Nucleus accumbens (tissue), 56 donors: ENCODE measurements around the gene GART.
"Not testable (repeated sequence)": the region's sequence is repeated elsewhere in the genome, so short reads cannot be mapped to it uniquely, and the experiment has no call there.

Experiments
- DNase-seq, 56 donors: peaks; one replicate each; lab custom pipeline; 2025; lab: John Stamatoyannopoulos, UW

Gene GART

DNA sequence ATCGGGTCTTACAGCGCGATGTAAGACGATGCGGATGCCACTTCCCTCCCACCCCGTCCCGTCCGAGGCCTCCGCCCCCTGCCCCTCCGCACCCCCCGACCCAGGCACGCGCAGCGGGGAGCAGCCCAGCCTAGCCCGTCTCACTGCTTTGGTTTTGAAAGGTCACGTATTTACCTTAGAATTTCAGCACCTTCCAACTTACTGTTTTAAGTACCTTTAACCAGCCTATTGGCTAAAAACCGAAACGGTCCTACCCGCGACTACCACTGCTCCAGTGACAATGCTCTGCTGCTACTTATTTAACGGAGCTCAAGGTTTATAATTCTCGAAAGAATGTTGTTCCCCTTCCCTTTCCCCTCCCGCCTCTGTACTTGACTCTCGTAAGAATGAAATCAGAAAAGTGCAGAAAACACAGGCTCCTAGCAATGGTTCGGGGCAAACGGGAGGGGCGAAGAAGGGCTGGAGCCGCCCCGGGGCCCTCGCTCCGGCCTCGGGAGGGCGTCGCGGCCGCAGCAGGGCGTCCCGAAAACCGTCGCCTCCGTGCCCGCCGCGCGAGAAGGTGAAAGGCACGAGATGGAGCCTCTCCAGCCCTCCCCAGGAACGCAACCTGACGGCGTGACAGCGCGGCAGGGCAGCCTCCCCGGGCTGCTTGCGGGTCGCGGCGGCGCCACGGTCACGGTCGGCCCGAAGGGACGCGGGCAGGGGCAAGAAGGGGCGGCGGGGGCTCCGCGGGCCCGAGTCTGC is 62.8 kb downstream of the GART start:
- DNase-seq = peak in 27 of 56 donors; percentile 1 to 63 (median 40)

DNA sequence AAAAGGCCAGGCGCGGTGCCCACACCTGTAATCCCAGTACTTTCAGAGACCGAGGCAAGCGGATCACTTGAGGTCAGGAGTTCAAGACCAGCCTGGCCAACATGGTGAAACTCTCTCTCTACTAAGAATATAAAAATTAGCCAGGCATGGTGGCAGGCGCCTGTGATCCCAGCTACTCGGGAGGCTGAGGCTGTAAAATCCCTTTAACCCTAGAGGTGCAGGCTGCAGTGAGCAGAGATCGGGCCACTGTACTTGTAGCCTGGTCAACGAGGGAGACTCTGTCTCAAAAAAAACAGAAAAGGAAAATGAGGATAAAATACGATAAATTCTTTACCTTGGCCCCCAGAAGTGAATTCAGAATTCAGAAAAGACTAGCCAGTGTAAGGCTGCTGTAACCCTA is 63.7 kb downstream of the GART start:
- no peak for DNase-seq

DNA sequence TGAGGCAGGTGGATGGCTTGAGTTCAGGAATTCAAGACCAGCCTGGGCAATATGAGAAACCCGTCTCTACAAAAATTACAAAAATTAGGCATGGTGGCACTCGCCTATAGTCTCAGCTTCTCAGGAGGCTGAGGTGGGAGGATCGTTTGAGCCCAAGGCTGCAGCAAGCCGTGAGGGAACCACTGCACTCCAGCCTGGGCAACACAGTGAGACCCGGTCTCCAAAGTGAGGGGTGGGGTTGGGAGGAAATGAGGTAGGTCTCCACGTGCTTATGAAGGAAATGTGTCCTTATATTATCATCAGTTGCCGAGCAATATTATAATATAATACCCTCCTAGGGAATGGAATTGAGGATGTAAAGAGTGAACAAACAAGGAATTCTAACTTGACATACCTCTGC is 64.9 kb downstream of the GART start:
- DNase-seq = no peak

DNA sequence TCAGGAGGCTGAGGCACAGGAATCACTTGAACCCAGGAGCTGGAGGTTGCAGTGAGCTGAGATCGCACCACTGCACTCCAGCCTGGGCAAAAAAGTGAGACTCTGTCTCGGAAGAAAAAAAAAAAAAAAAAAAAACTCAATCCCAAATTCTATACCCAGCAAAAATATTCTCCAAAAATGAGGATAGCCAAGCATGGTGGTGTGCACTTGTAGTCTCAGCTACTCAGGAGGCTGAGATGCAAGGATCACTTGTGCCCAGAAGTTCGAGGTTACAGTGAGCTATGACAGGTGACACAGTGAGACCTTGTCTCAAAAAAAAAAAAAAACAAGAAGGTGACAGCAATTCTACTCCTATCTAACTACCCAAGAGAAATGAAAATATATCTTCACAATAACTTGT is 68.6 kb downstream of the GART start:
- DNase-seq = no peak

DNA sequence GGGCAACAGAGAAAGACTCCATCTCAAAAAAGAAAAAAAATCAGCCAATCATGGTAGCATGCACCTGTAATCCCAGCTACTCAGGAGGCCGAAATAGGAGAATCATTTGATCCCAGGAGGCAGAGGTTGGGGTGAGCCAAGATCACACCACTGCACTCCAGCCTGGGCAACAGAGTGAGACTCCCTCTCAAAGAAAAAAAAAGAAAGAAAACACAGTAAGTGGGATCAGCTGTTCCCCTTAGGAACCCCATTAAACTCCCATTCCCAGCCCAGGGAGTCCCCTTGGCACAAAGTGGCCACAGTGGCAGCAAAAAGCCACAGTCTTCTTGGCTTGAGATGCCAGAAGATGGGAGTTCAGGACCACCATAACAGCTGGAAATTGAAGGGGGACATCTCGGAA is 71.2 kb downstream of the GART start:
- DNase-seq = no peak

DNA sequence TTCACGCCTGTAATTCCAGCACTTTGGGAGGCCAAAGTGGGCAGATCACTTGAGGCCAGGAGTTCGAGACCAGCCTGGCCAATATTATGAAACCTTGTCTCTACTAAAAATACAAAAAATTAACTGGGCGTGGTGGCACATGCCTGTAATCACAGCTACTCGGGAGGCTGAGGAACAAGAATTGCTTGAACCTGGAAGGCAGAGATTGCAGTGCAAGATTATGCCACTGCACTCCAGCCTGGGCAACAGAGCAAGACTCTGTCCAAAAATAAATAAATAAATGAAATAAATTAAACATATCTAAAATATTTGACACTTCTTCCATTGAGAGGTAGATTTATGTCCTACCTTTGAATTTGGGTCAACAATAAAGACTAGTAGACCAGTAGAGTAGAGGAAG is 72.7 kb downstream of the GART start:
- not testable (repeated sequence) for DNase-seq

DNA sequence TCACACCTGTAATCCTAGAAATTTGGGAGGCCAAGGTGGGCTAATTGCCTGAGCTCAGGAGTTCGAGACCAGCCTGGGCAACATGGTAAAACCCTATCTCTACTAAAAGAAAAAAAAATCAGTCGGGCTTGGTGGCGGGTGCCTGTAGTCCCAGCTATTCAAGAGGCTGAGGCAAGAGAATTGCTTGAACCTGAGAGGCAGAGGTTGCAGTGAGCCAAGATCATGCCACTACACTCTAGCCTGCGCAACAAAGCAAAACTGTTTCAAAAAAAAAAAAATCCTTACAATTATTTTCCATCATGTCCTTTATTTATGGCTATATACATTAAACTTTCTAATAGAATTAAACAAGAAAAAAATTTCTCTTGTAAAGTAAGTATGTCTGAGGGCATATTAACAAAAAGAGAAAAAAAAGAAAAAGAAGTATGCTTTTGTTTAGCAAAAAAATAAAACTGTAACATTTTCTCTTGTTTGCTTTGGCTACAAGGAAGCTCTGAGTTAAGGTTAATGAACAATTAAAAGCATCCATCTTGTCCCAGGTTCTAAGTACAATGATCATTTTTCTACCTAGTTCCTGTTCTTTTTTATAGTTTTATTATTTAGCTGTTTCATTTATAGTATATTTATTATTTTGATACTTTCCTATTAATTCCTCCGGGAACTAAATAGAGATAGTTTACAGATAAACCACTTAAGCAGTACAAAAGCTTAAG is 80.2 kb downstream of the GART start:
- no peak for DNase-seq

DNA sequence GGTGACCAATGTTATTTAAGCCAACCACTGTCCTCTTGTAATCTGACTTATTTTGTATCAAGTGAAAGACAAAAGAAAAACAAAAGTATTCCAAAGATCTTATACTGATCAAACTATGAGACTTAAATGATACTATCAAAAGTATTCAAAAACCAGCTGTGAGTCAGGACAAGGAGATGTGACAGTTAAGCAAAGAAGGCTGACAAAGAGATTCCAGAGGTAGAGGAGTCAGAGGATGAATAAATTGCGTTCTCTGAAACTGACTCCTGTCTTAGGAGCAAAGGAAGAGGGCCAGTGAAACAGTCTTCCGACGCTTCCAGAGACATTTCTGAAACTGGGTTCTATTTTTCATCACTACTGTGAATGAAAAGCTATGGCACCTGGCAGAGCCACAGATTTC is 83.1 kb downstream of the GART start:
- no peak for DNase-seq

DNA sequence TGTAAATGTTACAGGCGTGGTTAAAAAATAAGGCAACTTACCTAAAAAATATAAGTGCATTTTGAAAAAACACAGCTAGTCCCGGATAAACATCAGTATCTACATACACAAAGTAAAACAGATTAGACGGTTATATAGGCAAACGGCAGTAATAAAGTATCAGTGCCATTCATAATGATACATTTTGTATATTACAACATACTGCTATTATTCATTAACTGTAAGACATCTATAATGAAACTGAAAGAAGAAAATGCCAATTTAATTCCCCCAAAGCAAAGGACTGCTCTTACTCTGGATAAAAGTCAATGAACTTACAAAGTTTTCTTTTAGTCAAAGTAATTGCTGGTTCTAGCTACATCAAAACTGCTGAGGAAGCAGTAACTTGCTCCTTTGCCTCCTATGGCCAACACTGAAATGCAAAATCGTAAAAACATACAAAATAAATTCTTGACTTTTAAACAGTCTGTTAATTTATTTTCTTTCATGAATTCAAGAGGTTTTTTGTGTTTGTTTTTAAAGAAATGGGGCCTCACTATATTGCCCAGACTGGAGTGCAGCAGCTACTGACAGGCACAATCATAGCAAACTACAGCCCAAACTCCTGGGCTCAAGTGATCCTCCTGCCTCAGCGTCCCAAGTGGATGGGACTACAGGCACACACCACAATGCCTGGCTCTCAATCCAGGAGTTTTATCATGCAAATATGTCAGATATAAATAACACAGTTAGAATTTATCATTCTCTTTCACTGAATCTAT is 86.1 kb downstream of the GART start:
- no peak for DNase-seq
